Peyer's patch (tissue), 4 donors: ENCODE data around the gene SLC6A3. TPM values are rescaled to one million over a fixed set of nuclear protein-coding genes. Genes with fewer than 3 reads are reported as not detected.
A peak's percentile ranks its signal among the peaks of the same experiment; 100 is the strongest.
"Not testable (repeated sequence)": the region's sequence is repeated elsewhere in the genome, so short reads cannot be mapped to it uniquely, and the experiment has no call there.

Experiments
- DNase-seq, 3 donors: peaks; one replicate each; pipeline ENCODE4 v3.0.0-alpha.2; 2017 to 2019
- H3K27ac ChIP-seq, 4 donors: fragments of 200-600 bp; sonication (generic); one replicate each; pipeline ENCODE4 v1.5.1; 2016 to 2019
- H3K27me3 ChIP-seq, 2 donors: fragments of 200-600 bp; sonication (generic); one replicate each; pipeline ENCODE4 v1.5.1; 2019
- H3K36me3 ChIP-seq, 3 donors: fragments of 200-600 bp; sonication (generic); one replicate each; pipeline ENCODE4 v1.5.1; 2016 to 2019
- H3K4me1 ChIP-seq, 4 donors: fragments of 200-600 bp; sonication (generic); one replicate each; pipeline ENCODE4 v1.5.1; 2016 to 2019
- H3K4me3 ChIP-seq, 4 donors: fragments of 200-600 bp; sonication (generic); 1 replicate in 3 of 4; 2 replicates in 1 of 4; pipeline ENCODE4 v1.5.1; 2016 to 2019; ENCODE audit warnings: mild to moderate bottlenecking in 1 of 4
- H3K9me3 ChIP-seq, 4 donors: fragments of 200-600 bp; sonication (generic); one replicate each; pipeline ENCODE4 v1.5.1; 2016 to 2019; ENCODE audit warnings: mild to moderate bottlenecking in 1 of 4
- CTCF ChIP-seq, 6 experiments: fragments of 450-650 bp in 4 of 6; fragments of 200-600 bp in 2 of 6; sonication (generic) in 1 of 6; IDR thresholded peaks; one replicate each; pipeline ENCODE4 v1.5.1; 2017 to 2019; ENCODE audit warnings: antibody characterized with exemption in 6 of 6, mild to moderate bottlenecking in 3 of 6, moderate library complexity in 1 of 6
- POLR2A ChIP-seq, 2 donors: fragments of 450-650 bp; IDR thresholded peaks; one replicate each; pipeline ENCODE4 v1.5.1; 2017; ENCODE audit warnings: antibody characterized with exemption in 2 of 2, mild to moderate bottlenecking in 2 of 2, moderate library complexity in 2 of 2
- total RNA-seq, 4 donors: library from RNA; depleted of rRNA; stranded (reverse); fragments of >200 nt; gene quantifications; one replicate each; pipeline ENCODE4 v1.1.0, GENCODE V29; 2016

The SLC6A3 gene
- total RNA-seq, 4 donors from 2014 or later, result 0.40 to 0.70 TPM; not detected in 2

GRCh38 chr5:1429066-1429465 is 16.2 kb downstream of the SLC6A3 start:
- Histone ChIP-seq H3K27ac (no peak overlapping the region), H3K36me3 (no peaks in the 10 kb centered on the region), H3K9me3 (peaks cover 0 to 21% (median 7%) of the 10 kb centered on the region in 4 donors), H3K4me1 (no peaks in the 10 kb centered on the region), H3K27me3 (no peaks in the 10 kb centered on the region), H3K4me3 (no peak overlapping the region)
- DNase-seq, result peak in 2 of 3 donors; percentile 10 to 15
- no peak for TF ChIP-seq CTCF (IDR thresholded peaks at IDR 0.05)
- TF ChIP-seq POLR2A (IDR thresholded peaks at IDR 0.05), result no peak

GRCh38 chr5:1428107-1428506 is 17.1 kb downstream of the SLC6A3 start:
- TF ChIP-seq POLR2A (IDR thresholded peaks at IDR 0.05) (no peak), CTCF (IDR thresholded peaks at IDR 0.05) (no peak)
- no peaks in the 10 kb centered on the region for H3K27me3 ChIP-seq
- DNase-seq, result no peak
- H3K36me3 ChIP-seq, result no peaks in the 10 kb centered on the region
- peaks cover 0 to 21% (median 7%) of the 10 kb centered on the region in 4 donors for H3K9me3 ChIP-seq
- H3K27ac ChIP-seq, result no peak overlapping the region
- no peak overlapping the region for H3K4me3 ChIP-seq
- no peaks in the 10 kb centered on the region for H3K4me1 ChIP-seq

DNA sequence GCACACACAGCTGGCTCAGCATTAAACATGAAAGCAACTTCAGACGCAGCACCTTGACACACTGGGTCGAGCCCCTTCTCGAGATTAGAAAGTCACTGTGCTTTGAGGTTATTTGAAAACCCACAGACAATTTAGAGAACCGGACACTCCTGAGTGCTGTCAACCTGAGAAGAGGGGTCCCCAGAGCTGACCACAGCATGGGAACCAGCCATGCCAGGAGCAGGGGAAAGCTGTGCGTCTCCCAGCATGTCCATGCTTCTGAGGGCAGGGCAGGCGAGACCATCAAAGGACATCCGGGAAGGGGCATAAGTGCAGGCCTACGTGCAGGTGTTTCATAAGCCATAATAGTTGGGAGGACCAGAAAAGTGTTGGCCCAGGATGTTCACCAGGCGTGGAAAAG is 20.5 kb downstream of the SLC6A3 start:
- no peak for DNase-seq
- Histone ChIP-seq H3K9me3 (peaks cover 0 to 14% (median 7%) of the 10 kb centered on the region in 4 donors), H3K4me1 (no peaks in the 10 kb centered on the region), H3K27me3 (no peaks in the 10 kb centered on the region), H3K27ac (no peak overlapping the region), H3K36me3 (no peaks in the 10 kb centered on the region), H3K4me3 (no peak overlapping the region)
- TF ChIP-seq CTCF (IDR thresholded peaks at IDR 0.05) (no peak), POLR2A (IDR thresholded peaks at IDR 0.05) (no peak)

DNA sequence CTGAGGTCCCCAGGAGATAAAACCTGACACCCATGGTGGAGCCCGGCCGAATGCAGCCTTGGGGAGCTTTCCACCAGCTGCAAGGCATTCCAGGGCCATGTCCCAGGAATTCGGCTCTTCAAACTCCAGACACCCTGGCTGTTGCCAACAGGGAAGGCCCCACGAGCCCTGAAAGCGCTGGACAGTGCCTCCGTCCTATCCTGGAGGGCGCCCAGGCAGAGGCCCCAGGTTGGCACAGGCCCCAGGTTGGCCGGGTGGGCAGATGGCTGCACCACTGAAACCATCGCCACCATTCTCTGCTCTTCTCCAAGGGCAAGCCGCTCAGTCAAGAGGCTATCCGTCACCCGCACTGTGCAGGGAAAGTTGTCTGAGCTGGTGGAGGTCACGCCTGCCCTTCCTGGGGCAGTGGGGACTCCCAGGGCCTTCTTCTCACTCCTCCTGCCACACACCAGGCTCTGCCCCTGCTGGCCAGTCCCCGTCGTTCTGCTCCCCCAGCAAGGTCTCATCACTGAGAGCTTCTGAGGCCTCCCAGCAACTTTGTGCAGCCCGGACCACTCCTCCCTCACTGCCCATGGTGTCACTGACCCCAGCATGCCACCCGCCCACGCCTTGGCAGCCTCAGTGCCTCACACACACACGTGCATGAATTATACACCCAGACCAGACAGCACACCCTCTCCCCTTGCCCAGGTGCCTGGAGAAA is 21.2 kb downstream of the SLC6A3 start:
- Histone ChIP-seq H3K27ac (no peak overlapping the region), H3K9me3 (peaks cover 0 to 13% (median 4%) of the 10 kb centered on the region in 4 donors), H3K27me3 (no peaks in the 10 kb centered on the region), H3K36me3 (no peaks in the 10 kb centered on the region), H3K4me3 (no peak overlapping the region), H3K4me1 (no peaks in the 10 kb centered on the region)
- no peak for TF ChIP-seq CTCF (IDR thresholded peaks at IDR 0.05)
- no peak for TF ChIP-seq POLR2A (IDR thresholded peaks at IDR 0.05)
- DNase-seq, result peak in 1 of 3 donors; percentile 36

DNA sequence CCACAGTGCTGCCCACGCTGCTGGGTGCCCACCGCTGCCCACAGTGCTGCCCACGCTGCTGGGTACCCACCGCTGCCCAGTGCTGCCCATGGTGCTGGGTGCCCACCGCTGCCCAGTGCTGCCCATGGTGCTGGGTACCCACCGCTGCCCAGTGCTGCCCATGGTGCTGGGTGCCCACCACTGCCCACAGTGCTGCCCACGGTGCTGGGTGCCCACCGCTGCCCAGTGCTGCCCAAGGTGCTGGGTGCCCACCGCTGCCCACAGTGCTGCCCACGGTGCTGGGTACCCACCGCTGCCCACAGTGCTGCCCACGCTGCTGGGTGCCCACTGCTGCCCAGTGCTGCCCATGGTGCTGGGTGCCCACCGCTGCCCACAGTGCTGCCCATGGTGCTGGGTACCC is 22.7 kb downstream of the SLC6A3 start:
- H3K9me3 ChIP-seq, H3K27ac ChIP-seq, H3K4me1 ChIP-seq, H3K36me3 ChIP-seq, H3K4me3 ChIP-seq, H3K27me3 ChIP-seq, DNase-seq: not testable (repeated sequence)

GRCh38 chr5:1421521-1422341 is 23.5 kb downstream of the SLC6A3 start:
- TF ChIP-seq CTCF (IDR thresholded peaks at IDR 0.05) (no peak), POLR2A (IDR thresholded peaks at IDR 0.05) (no peak)
- Histone ChIP-seq H3K9me3 (no peaks in the 10 kb centered on the region), H3K27me3 (no peaks in the 10 kb centered on the region), H3K4me3 (no peak overlapping the region), H3K27ac (no peak overlapping the region), H3K4me1 (no peaks in the 10 kb centered on the region), H3K36me3 (no peaks in the 10 kb centered on the region)
- DNase-seq, result peak in 2 of 3 donors; percentile 21 to 38
